ENCODE data around the gene ADAMTS17.

DNA sequence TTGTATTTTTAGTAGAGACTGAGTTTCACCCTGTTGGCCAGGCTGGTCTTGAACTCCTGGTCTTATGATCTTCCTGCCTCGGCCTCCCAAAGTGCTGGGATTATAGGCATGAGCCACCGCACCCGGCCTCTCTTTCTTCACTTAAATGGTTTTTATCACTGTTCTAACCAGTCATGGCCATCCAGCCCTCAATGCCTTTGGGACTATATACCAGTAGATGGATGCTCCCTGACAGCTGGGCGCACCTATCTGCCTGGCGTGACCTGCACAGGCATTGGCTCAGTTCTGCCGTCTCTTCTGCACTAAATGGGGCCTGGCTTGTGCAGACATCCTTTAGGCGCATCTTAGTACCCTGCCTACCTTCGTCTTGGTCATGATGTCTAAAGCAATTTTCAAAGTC is 233.4 kb downstream of the ADAMTS17 start:
- TF ChIP-seq ZNF274 (IDR thresholded peaks at IDR 0.05; ENCODE audit: low read depth, low read length) (no peak), YY1 (IDR thresholded peaks at IDR 0.05; ENCODE audit: insufficient read depth, insufficient read length) (no peak), SUZ12 (IDR thresholded peaks at IDR 0.05; ENCODE audit: extremely low read depth, insufficient read depth, insufficient read length) (no peak)
